Measurements from ENCODE around the gene PANK4.

PANK4 gene

GRCh38 chr1:2475571-2475970, 50.8 kb downstream of the PANK4 start:
- DNase-seq (ENCODE audit: low read depth) = no peak

- DNase-seq (ENCODE audit: low read depth) = no peak
Measured at GRCh38 chr1:2474933-2475371, 51.4 kb downstream of the PANK4 start.

DNA sequence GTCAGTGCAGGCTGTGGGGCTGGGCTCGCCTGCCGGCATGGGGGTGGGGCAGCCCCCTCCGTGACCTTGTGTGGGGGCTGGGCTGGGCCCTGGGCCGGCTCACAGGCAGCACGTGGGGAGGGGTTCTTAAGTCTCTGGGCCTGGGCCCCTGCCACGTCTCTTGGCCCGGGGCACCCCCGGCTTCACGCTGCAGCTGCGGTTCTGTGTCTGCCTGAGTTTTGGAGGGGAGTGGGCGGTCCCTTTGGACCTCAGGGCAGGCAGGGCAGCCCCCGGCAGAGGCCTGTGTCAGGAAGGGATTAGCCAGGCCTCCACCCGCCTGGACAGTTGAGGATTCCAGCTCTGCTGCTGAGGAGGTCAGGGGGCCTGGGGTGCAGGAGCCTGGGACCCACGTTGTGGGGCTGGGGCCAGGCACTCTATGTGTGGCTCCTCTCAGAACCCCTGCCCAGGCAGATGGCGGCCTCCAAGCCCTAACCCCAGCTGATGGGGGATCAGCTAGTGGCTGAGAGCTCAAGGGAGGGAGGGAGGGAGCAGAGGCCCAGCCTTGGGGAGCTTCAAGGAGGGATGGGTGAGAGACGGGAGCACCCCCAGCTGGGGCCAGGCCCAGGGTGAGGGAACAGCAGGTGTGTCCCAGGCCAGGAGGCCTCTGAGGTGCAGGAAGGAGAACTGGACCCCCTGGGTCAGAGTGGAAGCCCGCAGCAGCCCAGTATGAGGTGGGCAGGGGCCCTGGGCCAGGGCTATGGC, 52.1 kb downstream of the PANK4 start:
- no peak for DNase-seq (ENCODE audit: low read depth)

GRCh38 chr1:2473198-2473597, 53.2 kb downstream of the PANK4 start:
- no peak for DNase-seq (ENCODE audit: low read depth)

DNA sequence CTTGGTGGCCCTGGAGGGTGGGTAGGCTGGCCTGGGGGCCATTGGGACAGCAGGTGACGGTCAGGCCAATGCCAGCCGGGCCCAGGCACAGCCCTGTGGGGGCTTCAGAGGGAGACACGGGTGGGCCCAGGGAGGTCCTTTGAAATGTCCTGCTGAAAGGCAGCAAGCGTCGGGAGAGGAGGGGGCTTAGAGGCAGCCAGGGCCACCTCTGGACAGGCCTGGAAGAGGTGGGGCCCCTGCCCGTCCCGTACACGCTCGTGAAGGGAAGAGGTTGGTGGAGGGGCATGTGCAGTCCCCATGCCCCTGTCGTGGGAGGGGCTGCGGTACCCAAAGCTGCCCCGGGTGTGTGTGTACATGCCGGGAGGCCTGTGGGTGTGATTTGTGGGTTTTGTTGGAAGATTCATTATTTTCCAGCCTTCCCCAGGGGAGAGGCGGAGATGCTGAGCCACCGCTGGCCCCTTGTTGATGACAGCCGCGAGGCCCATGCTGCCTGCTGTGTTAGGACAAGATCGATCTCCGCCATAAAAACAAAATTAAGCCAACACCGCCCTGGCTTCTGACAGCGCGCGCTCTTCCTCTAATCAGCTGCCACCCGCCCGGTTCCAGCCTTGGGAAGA, 53.7 kb downstream of the PANK4 start:
- no peak for DNase-seq (ENCODE audit: low read depth)

GRCh38 chr1:2472109-2472508, 54.3 kb downstream of the PANK4 start:
- DNase-seq (ENCODE audit: low read depth) = no peak

- DNase-seq (ENCODE audit: low read depth) = no peak
Measured at GRCh38 chr1:2471587-2472001, 54.8 kb downstream of the PANK4 start.

DNA sequence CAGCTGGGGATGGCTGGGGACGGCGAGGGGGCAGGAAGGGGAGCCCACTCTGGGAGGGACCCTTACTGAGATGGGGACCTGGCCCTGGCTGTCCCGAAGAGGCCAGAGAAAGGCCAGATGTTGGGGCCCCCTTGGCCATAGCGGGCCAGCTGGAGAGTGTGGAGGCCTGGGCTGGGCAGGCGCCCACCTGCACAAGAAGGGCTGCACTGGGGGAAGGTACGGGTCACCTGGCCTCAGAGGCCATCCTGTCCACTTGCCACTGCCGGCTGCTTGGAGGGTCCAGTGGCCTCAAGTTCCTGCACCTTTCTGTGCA, 55.3 kb downstream of the PANK4 start:
- DNase-seq (ENCODE audit: low read depth) = no peak

DNA sequence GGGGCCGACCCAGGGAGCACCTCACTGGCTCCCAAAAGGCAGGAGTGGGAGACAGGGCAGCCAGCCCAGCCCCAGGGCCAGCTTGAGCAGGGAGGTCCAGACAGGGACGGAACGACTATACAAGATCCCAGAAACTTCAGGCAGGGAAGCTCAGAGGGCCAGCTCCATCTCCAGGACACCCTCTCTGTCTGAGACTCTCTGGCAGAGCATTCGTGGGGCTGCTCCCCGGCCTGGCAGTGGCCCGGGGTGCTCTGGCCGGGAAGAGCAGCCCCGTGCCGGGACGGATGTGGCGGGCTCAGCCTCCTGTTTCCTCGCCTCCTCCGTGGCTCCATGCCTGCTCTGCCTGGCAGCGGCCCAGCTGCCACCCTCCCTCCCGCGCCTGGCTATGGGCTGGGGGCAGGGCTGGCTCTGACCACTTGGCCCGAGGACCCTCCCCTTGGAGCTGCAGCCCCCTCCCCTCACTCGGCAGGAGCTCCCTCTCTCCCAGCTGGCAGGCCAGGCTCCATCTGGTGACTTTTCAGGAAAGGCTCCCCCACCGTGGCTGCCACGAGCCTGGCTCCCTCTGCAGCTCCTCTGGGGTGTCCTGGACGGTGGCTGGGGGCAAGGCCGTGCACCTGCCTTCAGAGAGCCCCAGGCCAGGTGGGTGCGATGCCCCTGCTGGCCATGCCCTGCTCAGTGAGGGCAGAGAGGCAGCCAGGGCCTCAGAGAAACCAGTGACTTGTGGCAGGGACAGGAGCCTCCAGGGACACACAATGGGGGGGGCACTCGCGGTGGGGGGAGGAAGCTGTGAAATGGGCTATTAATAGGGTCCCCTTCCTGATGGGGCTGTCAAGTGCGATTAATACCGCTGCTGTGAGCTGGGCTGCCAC, 55.9 kb downstream of the PANK4 start:
- no peak for DNase-seq (ENCODE audit: low read depth)

DNA sequence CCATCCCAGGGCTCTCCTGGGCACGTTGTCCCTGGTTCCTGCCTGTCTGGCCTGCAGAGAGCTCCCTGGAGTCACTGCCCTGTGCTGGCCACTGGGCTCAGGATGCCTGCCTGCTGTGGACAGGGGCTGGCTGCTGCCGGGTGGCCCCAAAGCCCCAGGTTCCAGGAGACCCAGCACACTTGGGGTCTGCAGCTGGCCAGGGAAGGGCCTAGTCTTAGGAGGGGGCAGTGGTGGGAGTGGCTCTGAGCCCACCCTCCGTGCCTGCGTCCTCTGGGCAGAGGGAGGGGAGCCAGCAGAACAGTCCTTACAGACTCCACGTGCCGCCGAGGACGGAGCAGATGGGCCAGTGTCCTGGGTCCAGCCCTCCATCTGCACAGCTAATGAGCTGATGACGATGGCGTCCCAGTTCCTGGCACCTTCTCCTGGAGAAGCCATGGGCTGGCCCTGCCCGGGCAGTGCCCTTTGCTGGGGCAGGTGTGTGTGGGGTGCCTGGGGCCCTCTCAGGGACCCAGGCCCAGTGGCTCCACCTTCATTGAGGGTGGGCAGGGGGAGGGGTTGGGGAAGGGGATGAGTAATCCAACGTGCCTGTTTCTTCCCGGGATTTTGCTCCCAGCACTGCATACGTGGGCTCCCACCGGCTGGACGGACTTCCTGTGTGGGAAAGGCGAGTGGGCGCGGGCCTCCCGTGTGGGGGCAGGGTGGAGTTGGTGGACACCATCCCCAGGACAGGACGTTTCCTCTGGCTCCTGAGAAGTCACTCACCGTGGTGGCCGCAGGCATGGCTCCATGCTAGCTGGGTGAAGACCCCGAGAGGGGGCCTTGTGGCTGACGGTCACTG, 57.1 kb downstream of the PANK4 start:
- no peak for DNase-seq (ENCODE audit: low read depth)

DNA sequence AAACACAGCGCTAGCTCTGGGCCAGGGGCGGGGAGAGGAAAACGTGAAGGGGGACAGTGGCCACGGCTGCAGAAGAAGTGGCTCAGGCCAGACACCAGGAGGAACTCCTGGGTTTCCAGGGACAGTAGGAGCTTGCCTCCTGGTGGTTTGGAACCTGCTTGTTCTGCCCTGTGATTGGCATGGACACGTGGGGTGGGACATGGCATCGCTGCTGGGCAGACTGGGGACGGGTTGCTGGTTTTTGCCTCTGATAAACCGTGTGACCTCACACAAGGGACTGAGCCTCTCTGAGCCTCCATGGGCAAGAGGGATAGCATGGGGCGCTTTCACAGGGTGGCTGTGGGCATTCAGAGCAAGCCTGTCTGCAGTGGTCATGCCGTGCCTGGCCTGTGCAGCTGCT, 57.9 kb downstream of the PANK4 start:
- no peak for DNase-seq (ENCODE audit: low read depth)

DNA sequence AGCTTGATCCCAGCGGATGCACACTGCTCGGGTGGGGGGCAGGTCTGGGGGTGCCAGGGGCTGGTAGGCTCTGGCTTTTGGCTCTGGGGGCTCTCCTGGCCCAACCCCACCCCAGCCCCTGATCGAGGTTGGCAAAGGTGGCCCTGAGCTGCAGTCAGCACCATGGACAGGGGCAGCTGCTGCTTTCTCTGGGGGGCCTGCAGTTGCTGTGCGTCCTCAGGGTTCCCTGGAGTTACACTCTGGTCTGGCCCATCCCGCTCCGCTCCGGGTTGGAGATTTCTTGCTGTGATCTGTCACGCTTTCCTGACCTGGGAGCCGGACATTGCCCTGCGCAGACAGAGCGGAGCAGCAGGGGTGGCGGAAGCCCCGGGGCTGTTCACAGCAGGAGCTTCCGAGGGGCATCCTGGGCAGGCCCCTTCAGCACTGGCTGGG, 58.3 kb downstream of the PANK4 start:
- peak; percentile 35 for DNase-seq (ENCODE audit: low read depth)

DNA sequence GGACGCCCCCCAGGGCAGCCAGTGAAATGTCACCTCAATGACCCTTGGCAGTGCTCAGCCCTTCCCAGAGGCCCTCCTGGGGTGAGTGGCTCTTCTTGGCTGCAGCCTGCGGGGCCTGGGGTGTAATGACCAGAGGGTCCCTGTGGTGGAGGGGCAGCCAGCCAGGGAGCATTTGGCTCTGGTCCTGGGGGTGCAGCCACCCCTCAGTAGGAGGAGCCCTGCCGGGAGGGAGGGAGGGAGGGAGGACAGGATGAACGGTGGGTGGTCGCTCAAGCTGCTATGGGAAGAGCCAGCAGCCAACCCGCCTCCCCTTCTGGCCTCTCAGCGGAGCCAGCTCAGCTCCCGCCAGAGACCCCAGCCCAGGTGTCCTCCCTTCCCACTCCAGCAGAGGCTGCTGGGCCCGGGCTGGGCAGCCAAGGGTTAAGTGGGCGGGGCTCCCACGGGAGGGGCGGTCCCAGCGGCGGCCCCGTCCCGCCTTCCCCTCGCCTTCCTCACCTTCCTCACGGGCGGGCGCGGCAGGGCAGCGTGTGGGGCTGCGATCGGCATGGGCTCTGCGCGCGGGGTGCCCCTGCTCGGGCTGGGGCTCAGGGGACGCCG, 59.3 kb downstream of the PANK4 start:
- peak; percentile 13 for DNase-seq (ENCODE audit: low read depth)

DNA sequence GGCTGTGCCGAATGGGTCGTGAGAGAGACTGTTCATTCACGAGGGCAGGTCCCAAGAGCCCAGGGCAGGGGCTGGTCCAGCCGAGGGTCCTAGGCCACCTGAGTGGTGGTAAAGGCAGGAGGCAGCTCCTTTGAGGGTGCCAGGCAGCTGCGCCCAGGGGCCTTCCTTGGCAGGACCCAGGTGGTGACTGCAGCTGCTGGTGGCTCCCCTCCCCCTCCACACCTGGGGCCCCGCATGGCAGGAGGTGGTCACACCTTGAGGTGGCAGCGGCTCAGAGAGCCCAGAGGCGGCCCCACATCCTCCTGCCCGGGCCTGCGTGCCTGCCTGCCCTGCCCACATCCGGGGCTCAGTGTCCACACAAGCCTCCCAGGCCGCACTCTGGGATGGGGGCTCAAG, 60.1 kb downstream of the PANK4 start:
- DNase-seq (ENCODE audit: low read depth) = no peak

GRCh38 chr1:2465371-2466269, 60.8 kb downstream of the PANK4 start:
- DNase-seq (ENCODE audit: low read depth) = no peak

DNA sequence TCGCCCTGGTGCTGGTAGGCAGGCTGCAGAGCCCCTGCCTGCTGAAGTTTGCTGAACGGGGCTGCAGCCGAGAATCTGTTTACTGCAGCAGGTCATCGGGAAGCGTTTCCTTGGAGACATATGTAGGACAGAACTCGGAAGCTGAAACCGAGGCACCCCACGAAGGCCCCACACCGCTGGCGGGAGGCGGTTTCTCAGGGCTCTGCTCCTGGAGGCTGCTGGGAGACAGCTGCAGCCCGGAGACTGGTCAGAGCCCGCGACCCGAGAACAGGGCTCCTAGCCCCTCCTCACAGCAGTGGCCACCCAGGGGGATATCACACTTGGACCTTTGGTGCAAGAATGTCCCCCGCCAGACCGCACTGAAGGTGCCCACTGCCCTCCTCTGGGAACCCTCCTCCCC, 63.0 kb downstream of the PANK4 start:
- DNase-seq (ENCODE audit: low read depth) = no peak

- no peak for DNase-seq (ENCODE audit: low read depth)
Measured at GRCh38 chr1:2462819-2463218, 63.6 kb downstream of the PANK4 start.

GRCh38 chr1:2460996-2461751, 65.2 kb downstream of the PANK4 start:
- DNase-seq (ENCODE audit: low read depth) = no peak

DNA sequence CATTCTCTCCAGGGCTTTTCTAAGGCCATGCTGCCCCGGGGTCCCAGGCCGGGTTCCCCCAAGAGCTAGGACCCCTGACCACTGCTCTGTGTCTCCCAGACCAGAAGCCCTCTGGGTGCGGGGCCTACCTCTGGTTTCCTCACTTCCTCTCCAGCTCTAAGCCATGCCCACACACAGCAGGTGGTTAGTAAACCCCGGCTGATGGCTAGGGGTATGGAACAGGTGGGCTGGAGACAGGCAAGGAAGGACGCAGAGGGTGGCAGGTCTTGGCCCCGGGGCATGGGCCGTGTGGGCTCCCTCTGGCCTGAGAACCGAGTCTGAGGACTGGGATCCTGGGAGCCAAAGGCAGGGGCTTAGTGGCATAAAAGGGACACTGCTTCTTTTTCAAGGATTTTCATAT, 66.2 kb downstream of the PANK4 start:
- DNase-seq (ENCODE audit: low read depth) = no peak

- no peak for DNase-seq (ENCODE audit: low read depth)
Measured at GRCh38 chr1:2459757-2460156, 66.6 kb downstream of the PANK4 start.
